HepG2 (cell line): ENCODE measurements around the gene DAPK1. TPM values are rescaled to one million over a fixed set of nuclear protein-coding genes. Genes with fewer than 3 reads are reported as not detected.
A peak's percentile ranks its signal among the peaks of the same experiment; 100 is the strongest.

ENCODE experiments used
- AFF4 ChIP-seq: sonication (generic); formaldehyde crosslinking; IDR thresholded peaks from 2 replicates; pipeline ENCODE4 v1.4.0; 2020; ENCODE audit warnings: missing genetic modification reagents
- AGO1 ChIP-seq: fragments of 200-400 bp; formaldehyde crosslinking; IDR thresholded peaks from 2 replicates; pipeline ENCODE4 v1.6.1; 2017; ENCODE audit warnings: mild to moderate bottlenecking, low read depth, low read length, moderate library complexity; ENCODE audit not compliant: poor library complexity, severe bottlenecking
- BCL6 ChIP-seq: IDR thresholded peaks from 2 replicates; pipeline ENCODE4 v1.6.1; 2016; ENCODE audit warnings: missing genetic modification reagents, missing compliant biosample characterization
- CENPT ChIP-seq: sonication (generic); formaldehyde crosslinking; IDR thresholded peaks from 2 replicates; pipeline ENCODE4 v1.8.0; 2022; ENCODE audit warnings: low read depth, mild to moderate bottlenecking, moderate library complexity, missing genetic modification reagents
- CSRNP2 ChIP-seq: sonication (generic); formaldehyde crosslinking; conservative IDR thresholded peaks from 2 replicates; pipeline ENCODE4 v1.8.0; 2022; ENCODE audit warnings: low read depth, missing genetic modification reagents
- JUNB ChIP-seq: sonication (generic); formaldehyde crosslinking; IDR thresholded peaks from 2 replicates; pipeline ENCODE4 v1.8.0; 2022; ENCODE audit warnings: missing genetic modification reagents, mild to moderate bottlenecking, borderline replicate concordance
- LRRFIP1 ChIP-seq: sonication (generic); formaldehyde crosslinking; conservative IDR thresholded peaks from 2 replicates; pipeline ENCODE4 v1.4.0; 2020; ENCODE audit warnings: missing genetic modification reagents
- MLXIP ChIP-seq: sonication (generic); formaldehyde crosslinking; IDR thresholded peaks from 2 replicates; pipeline ENCODE4 v1.9.0; 2021; ENCODE audit warnings: missing genetic modification reagents, borderline replicate concordance
- NFE2 ChIP-seq: sonication (generic); formaldehyde crosslinking; IDR thresholded peaks from 2 replicates; pipeline ENCODE4 v1.4.0; 2020; ENCODE audit warnings: missing genetic modification reagents
- NFYC ChIP-seq: IDR thresholded peaks from 2 replicates; pipeline ENCODE4 v1.6.1; 2016; ENCODE audit warnings: missing genetic modification reagents, missing compliant biosample characterization
- NR2C2 ChIP-seq: sonication (generic); formaldehyde crosslinking; IDR thresholded peaks from 2 replicates; pipeline ENCODE4 v1.4.0; 2020; ENCODE audit warnings: missing genetic modification reagents, mild to moderate bottlenecking, moderate library complexity, borderline replicate concordance
- TBP ChIP-seq: sonication (generic); formaldehyde crosslinking; IDR thresholded peaks from 2 replicates; pipeline ENCODE4 v1.5.0; 2020; ENCODE audit warnings: missing genetic modification reagents
- TCF7L2 ChIP-seq: IDR thresholded peaks from 2 replicates; pipeline ENCODE4 v1.6.1; 2011; ENCODE audit warnings: mild to moderate bottlenecking, low read depth, low read length, moderate library complexity
- UBTF ChIP-seq: sonication (generic); formaldehyde crosslinking; IDR thresholded peaks from 2 replicates; pipeline ENCODE4 v1.4.0; 2020; ENCODE audit warnings: mild to moderate bottlenecking, missing genetic modification reagents
- YEATS2 ChIP-seq: sonication (generic); formaldehyde crosslinking; IDR thresholded peaks from 2 replicates; pipeline ENCODE4 v1.4.0; 2020; ENCODE audit warnings: missing genetic modification reagents, borderline replicate concordance
- ZBTB20 ChIP-seq: sonication (generic); formaldehyde crosslinking; IDR thresholded peaks from 2 replicates; pipeline ENCODE4 v1.8.1; 2023; ENCODE audit warnings: missing genetic modification reagents, low read depth, mild to moderate bottlenecking, borderline replicate concordance
- polyA plus RNA-seq, 8 experiments: library from polyadenylated mRNA; depleted of rRNA in 3 of 8; stranded (reverse) in 7 of 8; unstranded in 1 of 8; fragments of >200 nt; fragmentation: Illumina TruSeq in 4 of 8; extraction: Trizol in 4 of 8; gene quantifications; 2 replicates each; pipeline versions ENCODE4 v1.2.1 to v1.2.3, GENCODE V29; 2011 to 2016; ENCODE audit warnings: low read depth in 4 of 8, missing spikeins in 1 of 8, mixed read lengths in 1 of 8; ENCODE audit not compliant: insufficient read depth in 1 of 8
- total RNA-seq, 5 experiments: library from RNA; depleted of rRNA; stranded (reverse); fragments of >200 nt; fragmentation: Illumina TruSeq; extraction: Trizol; gene quantifications; 2 replicates each; pipeline ENCODE4 v1.2.3, GENCODE V29; 2016; ENCODE audit warnings: low read depth in 1 of 5

Gene DAPK1
- total and polyA plus RNA-seq, 2 of the 13 experiments (the other 11 are each of a cell fraction or from before 2014, with no cell fraction given), result 35.7 to 35.9 TPM

- TF ChIP-seq LRRFIP1 (CRISPR knock-in tag) (no peak), CENPT (peak; percentile 18; the same call in 1 of the 2 replicates), TBP (CRISPR knock-in tag) (no peak), CSRNP2 (CRISPR knock-in tag) (no peak), NR2C2 (CRISPR knock-in tag) (no peak), BCL6 (CRISPR knock-in tag) (no peak; the same call in 1 of the 2 replicates), AGO1 (peak; percentile 14), NFYC (peak; percentile 14; the same call in 1 of the 2 replicates), YEATS2 (no peak), ZBTB20 (no peak), UBTF (no peak), MLXIP (CRISPR knock-in tag) (no peak), AFF4 (CRISPR knock-in tag) (no peak), NFE2 (CRISPR knock-in tag) (no peak), TCF7L2 (no peak), JUNB (CRISPR knock-in tag) (no peak)
Measured at GRCh38 chr9:87497604-87498045, at the start of gene DAPK1 (continued).
